Measurements from ENCODE around the gene ZNF79. TPM values are rescaled to one million over a fixed set of nuclear protein-coding genes. Genes with fewer than 3 reads are reported as not detected.

ZNF79 gene
- total and polyA plus RNA-seq, 2 of the 4 experiments (the other 2 are of a cell fraction), result 5.6 to 15.4 TPM

DNA sequence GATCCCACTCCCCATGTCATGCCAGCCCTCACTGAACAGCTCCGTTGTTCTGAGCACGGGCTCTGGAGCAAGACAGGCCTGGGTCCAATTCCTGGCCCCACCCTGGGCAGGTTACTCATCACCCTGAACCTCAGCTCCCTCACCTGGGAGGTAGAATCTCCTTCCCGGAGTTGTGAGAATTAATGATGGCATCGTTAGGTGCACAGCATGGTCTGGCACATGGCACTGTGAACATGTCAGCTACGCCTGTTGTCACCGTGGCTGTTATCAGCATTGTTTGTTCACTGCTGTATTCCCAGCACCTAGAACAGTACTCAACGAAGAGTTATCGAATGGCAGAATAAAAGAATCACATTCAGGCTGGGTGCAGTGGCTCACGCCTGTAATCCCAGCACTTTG, 70.1 kb downstream of the ZNF79 start:
- Histone ChIP-seq H4K8ac (ENCODE audit: low read depth in 2 of 2, low read length in 2 of 2) (peak overlapping the region in 1 of 2 experiments; percentile 44; a peak in 1 of 4 replicates), H3K9me3 (ENCODE audit: control insufficient read depth, insufficient read depth, low read length) (no peaks in the 10 kb centered on the region), H3K79me1 (ENCODE audit: low read depth in 1 of 2, low read length in 2 of 2) (peaks cover 2 to 28% of the 10 kb centered on the region in 2 experiments; a peak in 1 of 4 replicates), H3K36me3 (ENCODE audit: control insufficient read depth, insufficient read depth, low read length) (peaks cover 55% of the 10 kb centered on the region), H3K14ac (replicated peaks; ENCODE audit: low read depth, low read length) (no peak overlapping the region), H2AFZ (replicated peaks; ENCODE audit: low read length, poor library complexity) (no peak overlapping the region), H3K9ac (ENCODE audit: low read depth, low read length) (no peak overlapping the region), H4K91ac (ENCODE audit: insufficient read depth, low read depth, low read length) (no peak overlapping the region), H2BK120ac (ENCODE audit: low read depth, low read length) (no peak overlapping the region), H3K4me2 (ENCODE audit: low read depth, low read length) (no peak overlapping the region), H3K4me3 (ENCODE audit: insufficient read depth, low read depth, low read length) (no peak overlapping the region), H2BK5ac (ENCODE audit: low read depth, low read length, poor library complexity, severe bottlenecking) (no peak overlapping the region), H3K4ac (ENCODE audit: low read depth, low read length) (no peak overlapping the region), H2AK5ac (ENCODE audit: low read depth, low read length) (no peak overlapping the region), H4K20me1 (ENCODE audit: insufficient read depth, low read length) (peaks cover 7% of the 10 kb centered on the region), H2BK15ac (ENCODE audit: low read depth, low read length) (no peak overlapping the region), H3K4me1 (ENCODE audit: control insufficient read depth, insufficient read depth, low read length) (peaks cover 14% of the 10 kb centered on the region), H3K27ac (ENCODE audit: insufficient read depth, low read length) (no peak overlapping the region), H3K56ac (ENCODE audit: extremely low read depth, insufficient read depth, low read length) (no peak overlapping the region), H3K9me1 (ENCODE audit: insufficient read depth, low read length) (peaks cover 7% of the 10 kb centered on the region; the same call in 1 of the 2 replicates), H3K23ac (ENCODE audit: low read depth, low read length) (no peak overlapping the region), H2BK20ac (ENCODE audit: low read depth, low read length) (no peak overlapping the region), H2AK9ac (replicated peaks; ENCODE audit: low read depth, low read length, poor library complexity) (peak overlapping the region; percentile 15), H3K27me3 (ENCODE audit: control insufficient read depth, insufficient read depth, low read length) (no peaks in the 10 kb centered on the region), H4K5ac (ENCODE audit: low read depth, low read length) (no peak overlapping the region), H3K18ac (ENCODE audit: low read depth, low read length) (no peak overlapping the region)
- no peak for TF ChIP-seq NFE2L2 (IDR thresholded peaks at IDR 0.05; ENCODE audit: low read depth, low read length)
- no peak for TF ChIP-seq MAFK (IDR thresholded peaks at IDR 0.05; ENCODE audit: low read depth, low read length)
- TF ChIP-seq, protein P1, sequence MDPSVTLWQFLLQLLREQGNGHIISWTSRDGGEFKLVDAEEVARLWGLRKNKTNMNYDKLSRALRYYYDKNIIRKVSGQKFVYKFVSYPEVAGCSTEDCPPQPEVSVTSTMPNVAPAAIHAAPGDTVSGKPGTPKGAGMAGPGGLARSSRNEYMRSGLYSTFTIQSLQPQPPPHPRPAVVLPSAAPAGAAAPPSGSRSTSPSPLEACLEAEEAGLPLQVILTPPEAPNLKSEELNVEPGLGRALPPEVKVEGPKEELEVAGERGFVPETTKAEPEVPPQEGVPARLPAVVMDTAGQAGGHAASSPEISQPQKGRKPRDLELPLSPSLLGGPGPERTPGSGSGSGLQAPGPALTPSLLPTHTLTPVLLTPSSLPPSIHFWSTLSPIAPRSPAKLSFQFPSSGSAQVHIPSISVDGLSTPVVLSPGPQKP (IDR thresholded peaks at IDR 0.05; ENCODE audit: borderline replicate concordance, low read depth, low read length), result no peak
- no peak for TF ChIP-seq MXI1 (IDR thresholded peaks at IDR 0.05; ENCODE audit: borderline replicate concordance, low read depth, low read length)
- no peak for TF ChIP-seq RAD21 (IDR thresholded peaks at IDR 0.05; ENCODE audit: low read length)
- no peak for TF ChIP-seq CEBPB (IDR thresholded peaks at IDR 0.05; ENCODE audit: low read depth, low read length)
- ATAC-seq (ENCODE audit: low read depth), result no peak
- no peak for DNase-seq
- no TSS peak for BruUV-seq (replicated peaks)
- WGBS, 2 experiments (ENCODE audit: extremely low coverage in 2 of 2, insufficient read length in 1 of 2), result 88% methylated on average over 4 of the region's 9 CpGs; no CpG with 5 or more reads in 1 of the 2 experiments
- dilution Hi-C loops (cut with HindIII; ENCODE audit: low sequenced_read_pairs, unreplicated experiment) (no loop called here), intact Hi-C loops (cut with micrococcal nuclease) (no loop called here), in situ Hi-C loops (cut with MboI; ENCODE audit: low sequenced_read_pairs) (no loop called here)
- ChIA-PET CTCF (no interaction called here), POLR2A (ENCODE audit: unreplicated experiment) (no interaction called here)

Small RNA genes lying within 50 kb of the gene (microRNA-seq; reads per million reads assigned to microRNA genes)
- gene RF00019 (ENCODE audit: insufficient read depth, insufficient read length) (not detected), gene SNORA65 (ENCODE audit: insufficient read depth, insufficient read length) (25.8 reads per million, percentile 61 among the genes with 10 or more reads in this experiment)

Small RNA genes lying within 50 kb of the gene (small RNA-seq; reads per million reads assigned to genes)
- gene RF00019 (0 reads per million in 5 experiments), gene SNORA65 (19.5 to 383 (median 73.6) reads per million in 5 experiments)

Other genes starting within 250 kb of the ZNF79 start
- gene GARNL3, start 159.6 kb upstream of the ZNF79 start, total RNA-seq (2012; rRNA removed), result 3.9 and 5.0 TPM in 2 replicates
- gene GARNL3, start 159.6 kb upstream of the ZNF79 start, polyA plus RNA-seq (2012; rRNA removed), result 1.9 and 2.2 TPM in 2 replicates
- 6.4 and 9.0 TPM in 2 replicates for gene SLC2A8, start 27.2 kb upstream of the ZNF79 start, total RNA-seq (2012; rRNA removed)
- gene SLC2A8, start 27.2 kb upstream of the ZNF79 start, polyA plus RNA-seq (2012; rRNA removed), result 12.0 and 13.2 TPM in 2 replicates
- 1,864 and 2,290 TPM in 2 replicates for gene RPL12, start 27.0 kb downstream of the ZNF79 start, total RNA-seq (2012; rRNA removed)
- gene RPL12, start 27.0 kb downstream of the ZNF79 start, polyA plus RNA-seq (2012; rRNA removed), result 2,087 and 2,379 TPM in 2 replicates
- gene LRSAM1, start 27.1 kb downstream of the ZNF79 start, total RNA-seq (2012; rRNA removed), result 3.0 and 3.3 TPM in 2 replicates
- gene LRSAM1, start 27.1 kb downstream of the ZNF79 start, polyA plus RNA-seq (2012; rRNA removed), result 8.0 and 9.3 TPM in 2 replicates
- 15.8 and 18.9 TPM in 2 replicates for gene STXBP1, start 187.9 kb downstream of the ZNF79 start, total RNA-seq (2012; rRNA removed)
- gene STXBP1, start 187.9 kb downstream of the ZNF79 start, polyA plus RNA-seq (2012; rRNA removed), result 21.7 and 22.6 TPM in 2 replicates

Data from IMR-90 (cell line).